SHP77 (cell line): ENCODE data around the gene GALNT7.
A peak's percentile ranks its signal among the peaks of the same experiment; 100 is the strongest.
"Not testable (repeated sequence)": the region's sequence is repeated elsewhere in the genome, so short reads cannot be mapped to it uniquely, and the experiment has no call there.

Source experiments
- DNase-seq, 2 experiments: peaks; one replicate each; lab custom pipeline; 2025; lab: John Stamatoyannopoulos, UW

Gene GALNT7, protein sequence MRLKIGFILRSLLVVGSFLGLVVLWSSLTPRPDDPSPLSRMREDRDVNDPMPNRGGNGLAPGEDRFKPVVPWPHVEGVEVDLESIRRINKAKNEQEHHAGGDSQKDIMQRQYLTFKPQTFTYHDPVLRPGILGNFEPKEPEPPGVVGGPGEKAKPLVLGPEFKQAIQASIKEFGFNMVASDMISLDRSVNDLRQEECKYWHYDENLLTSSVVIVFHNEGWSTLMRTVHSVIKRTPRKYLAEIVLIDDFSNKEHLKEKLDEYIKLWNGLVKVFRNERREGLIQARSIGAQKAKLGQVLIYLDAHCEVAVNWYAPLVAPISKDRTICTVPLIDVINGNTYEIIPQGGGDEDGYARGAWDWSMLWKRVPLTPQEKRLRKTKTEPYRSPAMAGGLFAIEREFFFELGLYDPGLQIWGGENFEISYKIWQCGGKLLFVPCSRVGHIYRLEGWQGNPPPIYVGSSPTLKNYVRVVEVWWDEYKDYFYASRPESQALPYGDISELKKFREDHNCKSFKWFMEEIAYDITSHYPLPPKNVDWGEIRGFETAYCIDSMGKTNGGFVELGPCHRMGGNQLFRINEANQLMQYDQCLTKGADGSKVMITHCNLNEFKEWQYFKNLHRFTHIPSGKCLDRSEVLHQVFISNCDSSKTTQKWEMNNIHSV

GRCh38 chr4:173168396-173169177 is at the start of gene GALNT7:
Gene GALNT7 (plus strand): TSS chr4:173168811. CDS start chr4:173168836, 25 bp downstream.
- peak in 1 of 2 experiments; percentile 58 for DNase-seq

DNA sequence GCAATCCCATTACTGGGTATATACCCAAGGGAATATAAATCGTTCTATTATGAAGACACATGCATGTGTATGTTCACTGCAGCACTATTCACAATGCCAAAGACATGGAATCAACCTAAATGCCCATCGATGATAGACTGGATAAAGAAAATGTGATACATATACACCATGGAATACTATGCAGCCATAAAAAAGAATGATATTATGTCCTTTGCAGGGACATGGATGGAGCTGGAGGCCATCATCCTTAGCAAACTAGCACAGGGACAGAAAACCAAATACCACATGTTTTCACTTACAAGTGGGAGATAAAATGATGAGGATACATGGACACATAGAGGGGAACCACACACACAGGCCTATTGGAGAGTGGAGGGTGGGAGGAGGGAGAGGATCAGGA is 49.8 kb upstream of the GALNT7 start:
- not testable (repeated sequence) for DNase-seq

DNA sequence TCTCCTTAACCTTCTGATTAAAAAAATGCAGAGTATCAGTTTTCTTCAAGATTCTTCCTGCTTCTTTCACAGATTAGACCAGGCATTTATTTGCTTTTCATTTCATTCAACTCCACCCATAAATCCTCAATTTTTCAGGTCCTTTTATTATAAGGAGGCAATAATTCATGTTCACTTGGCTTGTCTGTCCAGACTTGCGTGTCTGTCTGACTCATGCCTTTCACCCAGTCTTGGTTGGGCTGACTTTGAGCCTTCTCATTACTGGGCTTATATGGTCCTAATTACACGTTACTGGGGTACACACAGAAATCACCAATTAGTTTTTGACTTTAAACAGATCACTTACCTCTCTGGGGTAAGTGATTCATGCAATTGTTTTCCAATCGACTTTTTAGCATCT is 48.8 kb upstream of the GALNT7 start:
- no peak for DNase-seq

DNA sequence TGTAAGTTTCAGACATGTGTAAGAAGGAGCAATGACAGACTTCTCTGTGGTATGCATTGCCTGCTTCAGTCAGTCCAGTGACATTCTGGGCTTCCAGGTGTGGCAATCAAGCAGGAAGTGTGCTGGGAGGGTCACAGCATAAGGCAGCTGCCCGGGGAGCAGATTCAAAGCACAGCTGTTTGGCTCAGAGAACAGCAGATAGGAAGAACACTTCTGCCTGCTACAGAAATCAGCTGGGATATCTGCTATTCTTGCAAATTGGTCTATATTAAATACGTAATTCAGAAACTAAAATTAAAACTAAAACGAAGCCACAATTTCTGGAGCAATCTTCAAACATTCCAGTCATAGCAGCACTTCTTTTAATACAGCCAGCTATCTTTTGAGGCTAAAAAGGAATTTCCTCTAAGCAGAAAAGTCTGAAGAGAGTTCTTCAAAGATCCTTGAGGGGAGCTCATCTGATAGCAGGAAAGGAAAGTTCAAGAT is 47.5 kb upstream of the GALNT7 start:
- DNase-seq: peak; percentile 29 to 39

DNA sequence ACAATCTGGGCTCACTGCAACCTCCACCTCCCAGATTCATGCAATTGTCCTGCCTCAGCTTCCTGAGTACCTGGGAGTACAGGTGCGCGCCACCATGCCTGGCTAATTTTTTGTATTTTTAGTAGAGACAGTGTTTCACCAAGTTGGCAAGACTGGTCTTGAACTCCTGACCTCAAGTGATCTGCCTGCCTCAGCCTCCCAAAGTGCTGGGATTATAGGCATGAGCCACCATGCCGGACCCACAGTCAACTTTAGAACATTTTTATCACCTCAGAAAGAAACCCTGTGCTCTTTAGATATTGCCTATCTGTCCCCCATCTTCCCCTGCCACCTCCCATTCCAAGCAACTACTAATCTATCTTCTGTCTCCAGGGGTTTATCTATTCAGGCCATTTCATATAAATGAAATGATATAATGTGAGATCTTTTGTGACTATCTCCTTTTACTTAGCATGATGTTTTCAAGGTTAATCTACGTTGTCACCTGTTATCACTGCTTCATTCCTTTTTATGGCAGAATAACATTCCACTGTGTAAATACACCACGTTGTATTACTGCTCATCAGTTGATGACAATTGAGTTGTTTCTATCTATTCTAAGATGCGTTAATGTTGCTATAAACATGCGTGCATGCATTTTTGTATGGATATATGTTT is 44.3 kb upstream of the GALNT7 start:
- no peak for DNase-seq

- no peak for DNase-seq
Observed at GRCh38 chr4:173125216-173125812, 43.3 kb upstream of the GALNT7 start.

- DNase-seq: no peak
Observed at GRCh38 chr4:173128199-173128890, 40.3 kb upstream of the GALNT7 start.

DNA sequence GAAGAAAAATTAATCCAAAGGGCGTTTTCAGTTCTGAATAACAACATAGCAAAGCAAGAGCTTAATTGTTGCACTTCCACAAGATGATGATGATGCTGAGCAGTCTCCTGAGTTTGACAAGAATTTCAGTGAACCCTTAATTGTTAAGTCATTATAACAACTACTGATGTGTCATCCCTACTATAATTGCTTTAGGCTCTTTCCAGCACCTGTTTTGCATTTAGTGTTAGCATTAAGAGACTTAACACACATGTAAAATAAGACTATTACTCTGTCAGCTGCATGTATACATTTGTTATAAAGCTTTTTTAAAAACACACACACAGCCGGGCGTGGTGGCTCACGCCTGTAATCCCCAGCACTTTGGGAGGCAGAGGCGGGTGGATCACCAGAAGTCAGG is 37.9 kb upstream of the GALNT7 start:
- DNase-seq: no peak

- no peak for DNase-seq
Observed at GRCh38 chr4:173134426-173134825, 34.2 kb upstream of the GALNT7 start.

GRCh38 chr4:173135241-173135847 is 33.3 kb upstream of the GALNT7 start:
- DNase-seq: no peak

DNA sequence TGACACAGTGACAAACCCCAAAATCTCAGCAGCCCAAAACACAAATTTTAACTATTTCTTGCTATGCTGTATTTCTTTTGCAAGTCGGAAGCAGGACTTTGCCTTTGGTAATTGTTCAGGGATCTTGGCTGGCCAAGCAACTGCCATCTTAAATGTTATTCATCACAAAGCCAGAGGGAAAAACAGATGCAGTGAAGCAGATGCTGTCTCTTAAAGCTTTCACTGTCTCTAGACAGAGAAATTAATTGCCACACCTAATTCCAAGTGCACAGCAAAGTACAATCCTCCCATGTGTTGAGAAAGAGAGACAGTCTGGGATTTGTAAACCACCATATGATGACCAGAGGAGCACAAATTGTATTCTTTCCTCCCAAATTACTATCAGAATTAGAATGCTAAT is 30.0 kb upstream of the GALNT7 start:
- no peak for DNase-seq

DNA sequence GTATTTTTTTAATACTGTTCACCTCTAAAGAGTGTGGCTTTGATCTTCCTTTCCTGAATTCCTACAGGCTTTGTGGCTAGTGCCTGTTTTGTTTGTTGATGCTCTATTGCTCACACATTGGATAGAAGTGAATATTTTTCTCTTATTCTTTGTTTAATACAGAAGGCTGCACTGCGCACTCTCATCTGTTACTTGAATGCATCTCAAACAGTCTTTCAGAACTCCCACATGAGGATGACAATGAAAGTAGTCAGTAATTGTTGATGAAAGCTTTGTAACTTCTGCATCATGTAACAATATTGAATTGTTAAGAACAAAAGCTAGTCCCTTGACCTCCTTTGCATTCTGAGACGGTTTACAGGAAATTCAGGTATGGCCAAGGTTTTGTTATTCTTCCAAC is 29.1 kb upstream of the GALNT7 start:
- DNase-seq: no peak

DNA sequence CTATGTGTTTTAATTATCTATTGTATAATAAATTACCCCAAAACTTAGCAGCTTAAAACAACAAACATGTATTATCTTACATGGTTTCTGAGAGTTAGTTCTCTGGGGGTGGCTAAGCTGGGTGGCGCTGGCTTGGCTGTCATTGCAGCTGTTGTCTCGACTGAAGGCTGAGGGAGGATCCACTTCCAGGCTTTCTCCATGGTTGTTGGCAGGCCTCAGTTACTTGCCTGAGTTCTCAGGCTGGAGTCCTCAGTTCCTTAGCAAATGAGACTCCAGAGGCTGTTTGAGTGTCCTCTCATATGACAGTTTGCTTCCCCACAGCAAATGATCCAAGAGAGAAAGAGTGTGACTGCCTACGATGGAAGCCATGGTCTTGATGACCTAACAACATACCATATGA is 23.5 kb upstream of the GALNT7 start:
- no peak for DNase-seq

DNA sequence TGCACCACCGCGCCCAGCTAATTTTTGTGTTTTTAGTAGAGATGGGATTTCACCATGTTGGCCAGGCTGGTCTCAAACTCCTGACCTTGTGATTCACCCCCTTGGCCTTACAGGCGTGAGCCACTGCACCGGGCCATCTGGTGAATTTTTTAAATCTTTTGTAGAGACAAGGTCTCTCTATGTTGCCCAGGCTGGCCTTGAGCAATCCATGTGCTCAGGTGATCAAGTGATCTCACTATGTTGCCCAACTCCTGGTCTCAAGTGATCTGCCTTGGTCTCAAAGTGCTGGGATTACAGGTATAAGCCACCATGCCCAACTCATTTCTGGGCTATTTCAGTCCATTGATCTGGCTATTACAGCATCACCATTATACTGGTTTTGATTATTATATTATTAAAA is 22.2 kb upstream of the GALNT7 start:
- no peak for DNase-seq

DNA sequence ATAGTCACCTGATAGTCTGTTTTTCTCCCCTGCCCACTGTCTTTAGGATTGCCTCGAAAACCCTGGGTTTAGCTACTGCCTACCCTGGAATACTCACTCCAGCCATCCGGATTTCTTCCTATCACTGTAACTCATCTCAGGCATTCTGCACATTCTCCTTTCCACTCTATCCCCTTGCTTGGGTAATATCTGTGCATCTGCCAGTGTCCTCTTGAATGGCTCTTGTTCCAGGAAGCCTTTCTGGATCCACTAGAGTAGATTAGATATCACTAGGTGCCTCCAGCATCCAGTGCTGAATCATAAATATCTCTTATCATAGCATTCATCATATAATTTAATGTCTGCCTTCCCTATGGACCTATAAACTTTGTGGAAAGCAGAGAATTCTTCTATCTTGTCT is 17.1 kb upstream of the GALNT7 start:
- DNase-seq: no peak

GRCh38 chr4:173152104-173152503 is 16.5 kb upstream of the GALNT7 start:
- no peak for DNase-seq

GRCh38 chr4:173153445-173153844 is 15.2 kb upstream of the GALNT7 start:
- DNase-seq: no peak

- DNase-seq: no peak
Observed at GRCh38 chr4:173159791-173160190, 8.8 kb upstream of the GALNT7 start.

- DNase-seq: no peak
Observed at GRCh38 chr4:173160871-173161270, 7.7 kb upstream of the GALNT7 start.

- DNase-seq: no peak
Observed at GRCh38 chr4:173161311-173161710, 7.3 kb upstream of the GALNT7 start.

DNA sequence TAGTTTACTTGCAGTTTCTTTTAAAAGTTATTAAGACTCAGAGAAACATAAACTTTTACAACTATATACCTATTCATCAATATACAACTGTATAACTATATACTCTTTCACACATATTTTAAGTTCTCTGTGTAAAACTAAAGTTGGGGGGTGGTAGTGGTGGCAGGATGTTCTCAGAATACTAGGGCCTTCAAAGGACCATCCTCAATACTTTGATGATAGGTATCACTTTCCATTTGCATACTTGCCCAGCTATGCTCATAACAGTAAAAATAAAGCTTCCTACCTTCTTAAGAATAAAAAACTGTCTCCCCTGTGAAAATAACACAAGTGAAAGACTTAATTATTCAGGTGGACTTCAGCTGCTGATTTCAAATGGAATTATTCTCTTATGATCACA is 2.9 kb upstream of the GALNT7 start:
- DNase-seq: no peak
